Motor neuron (in vitro differentiated cells): ENCODE data around the gene RBM44. TPM values are rescaled to one million over a fixed set of nuclear protein-coding genes. Genes with fewer than 3 reads are reported as not detected.
"Not testable (repeated sequence)": the region's sequence is repeated elsewhere in the genome, so short reads cannot be mapped to it uniquely, and the experiment has no call there.

ENCODE experiments used
- ATAC-seq, 8 experiments: fragments of 200-7000 bp; cut with Tn5 transposase; replicated peaks in 6 of 8; 2 replicates each; pipeline ENCODE4 v1.8.0; 2021; ENCODE audit warnings: mild to moderate bottlenecking in 8 of 8, moderate library complexity in 8 of 8
- H3K27ac ChIP-seq, 2 donors: fragments of 250-450 bp; sonication (Bioruptor Pico); 2 replicates each; pipeline ENCODE4 v1.9.0; 2021; ENCODE audit warnings: antibody characterized with exemption in 2 of 2, mild to moderate bottlenecking in 2 of 2, moderate library complexity in 1 of 2
- H3K4me1 ChIP-seq, 2 donors: fragments of 250-450 bp; sonication (Bioruptor Pico); replicated peaks in 1 of 2; 2 replicates each; pipeline ENCODE4 v1.6.1; 2021; ENCODE audit warnings: antibody characterized with exemption in 2 of 2, mild to moderate bottlenecking in 2 of 2, moderate library complexity in 1 of 2
- H3K4me3 ChIP-seq, 5 donors: fragments of 250-450 bp; sonication (Bioruptor Pico); 2 replicates each; pipeline ENCODE4 v1.9.0; 2021; ENCODE audit warnings: antibody characterized with exemption in 5 of 5, mild to moderate bottlenecking in 5 of 5, moderate library complexity in 4 of 5
- WGBS, 10 experiments: fragments of 450-650 bp; shearing (Covaris generic); methylation state at CpG; one replicate each; pipeline ENCODE4 v1.0.0; 2022; 5-methylcytosine and 5-hydroxymethylcytosine counted together
- in situ Hi-C, 9 experiments: fragments of 400-800 bp; cut with MboI; loops; one replicate each; pipeline ENCODE4 v1.15.0; 2021; ENCODE audit warnings: low sequenced_read_pairs in 9 of 9, low pct_unique_long_range_greater_than_20kb in 2 of 9; ENCODE audit not compliant: unreplicated experiment in 9 of 9
- total RNA-seq, 8 experiments: library from RNA; unstranded; fragments of 300-600 nt; gene quantifications; 2 replicates each; pipeline versions ENCODE4 v1.2.3 to v1.2.4, GENCODE V29; 2022

Gene RBM44
- total RNA-seq, 8 experiments from 2014 or later, result 0.22 to 0.81 (median 0.40) TPM

- Histone ChIP-seq H3K4me3 (no peak overlapping the region), H3K4me1 (no peaks in the 10 kb centered on the region), H3K27ac (no peak overlapping the region)
- in situ Hi-C loops, result no loop called here
- no peak for ATAC-seq
- 90 to 100% (median 97%) methylated on average over 1 to 2 of the region's 2 CpGs; no CpG with 5 or more reads in 1 of the 10 experiments for WGBS, 10 experiments
Measured at GRCh38 chr2:237830522-237830921, 31.9 kb downstream of the RBM44 start.

GRCh38 chr2:237833546-237833945, 35.0 kb downstream of the RBM44 start:
- H3K4me3 ChIP-seq, result no peak overlapping the region
- no peaks in the 10 kb centered on the region for H3K4me1 ChIP-seq
- in situ Hi-C loops, result no loop called here
- WGBS, 10 experiments, result 60 to 100% (median 90%) methylated on average over 1 of the region's 1 CpG; no CpG with 5 or more reads in 1 of the 10 experiments
- no peak for ATAC-seq
- no peak overlapping the region for H3K27ac ChIP-seq

- in situ Hi-C loops, result no loop called here
- WGBS, 10 experiments, result 0 to 100% (median 55%) methylated on average over 1 to 3 of the region's 3 CpGs
- no peak overlapping the region for H3K27ac ChIP-seq
- no peak for ATAC-seq
- H3K4me3 ChIP-seq, result no peak overlapping the region
- H3K4me1 ChIP-seq, result no peaks in the 10 kb centered on the region
Measured at GRCh38 chr2:237835372-237835771, 36.8 kb downstream of the RBM44 start.

- WGBS, 10 experiments, result 23 to 100% (median 73%) methylated on average over 1 to 4 of the region's 4 CpGs; no CpG with 5 or more reads in 1 of the 10 experiments
- in situ Hi-C loops, result no loop called here
- ATAC-seq, result no peak
Measured at GRCh38 chr2:237841051-237841450, 42.5 kb downstream of the RBM44 start.

GRCh38 chr2:237848940-237849339, 50.4 kb downstream of the RBM44 start:
- in situ Hi-C loops, result not testable (repeated sequence)

More at GRCh38 chr2:237841051-237841450, 42.5 kb downstream of the RBM44 start:
- H3K27ac ChIP-seq, result no peak overlapping the region
- no peak overlapping the region for H3K4me3 ChIP-seq
- no peaks in the 10 kb centered on the region for H3K4me1 ChIP-seq

GRCh38 chr2:237854295-237854694, 55.7 kb downstream of the RBM44 start:
- WGBS, 10 experiments, result 3 to 100% (median 67%) methylated on average over 1 to 3 of the region's 3 CpGs
- no peak for ATAC-seq
- no peak overlapping the region for H3K27ac ChIP-seq
- in situ Hi-C loops, result loop anchor here in 7 of 9 experiments (25.0 kb wide), 1 partner anchor 408 kb away; no protein-coding TSS in a partner anchor
- H3K4me1 ChIP-seq, result peaks cover 0 to 12% of the 10 kb centered on the region in 2 donors
- H3K4me3 ChIP-seq, result no peak overlapping the region

More at GRCh38 chr2:237848940-237849339, 50.4 kb downstream of the RBM44 start:
- H3K4me1 ChIP-seq, H3K4me3 ChIP-seq, H3K27ac ChIP-seq, ATAC-seq: not testable (repeated sequence)
- 41 to 97% (median 77%) methylated on average over 3 to 7 of the region's 12 CpGs; no CpG with 5 or more reads in 7 of the 10 experiments for WGBS, 10 experiments

GRCh38 chr2:237857791-237858190, 59.2 kb downstream of the RBM44 start:
- in situ Hi-C loops, result loop anchor here in 7 of 9 experiments (25.0 kb wide), 1 partner anchor 405 kb away; no protein-coding TSS in a partner anchor
- no peak for ATAC-seq
- H3K4me1 ChIP-seq, result peaks cover 7 to 22% of the 10 kb centered on the region in 2 donors
- no peak overlapping the region for H3K4me3 ChIP-seq
- no peak overlapping the region for H3K27ac ChIP-seq
- WGBS, 10 experiments, result 0 to 100% (median 62%) methylated on average over 1 to 5 of the region's 8 CpGs; no CpG with 5 or more reads in 4 of the 10 experiments

- 0 to 67% (median 25%) methylated on average over 1 to 2 of the region's 14 CpGs; no CpG with 5 or more reads in 5 of the 10 experiments for WGBS, 10 experiments
- peak; percentile 80 to 95 (median 90) for ATAC-seq
- H3K4me3 ChIP-seq, result no peak overlapping the region
- peaks cover 7 to 22% of the 10 kb centered on the region in 2 donors for H3K4me1 ChIP-seq
- no peak overlapping the region for H3K27ac ChIP-seq
- in situ Hi-C loops, result loop anchor here in 7 of 9 experiments (25.0 kb wide), 1 partner anchor 404 kb away; no protein-coding TSS in a partner anchor
Measured at GRCh38 chr2:237858294-237859081, 59.9 kb downstream of the RBM44 start.

- Histone ChIP-seq H3K27ac (no peak overlapping the region), H3K4me1 (peaks cover 11 to 25% of the 10 kb centered on the region in 2 donors), H3K4me3 (peak overlapping the region; percentile 19 to 32 (median 27))
- in situ Hi-C loops, result loop anchor here in 7 of 9 experiments (25.0 kb wide), 1 partner anchor 403 kb away; no protein-coding TSS in a partner anchor
- WGBS, 10 experiments, result 39 to 91% (median 87%) methylated on average over 4 to 9 of the region's 15 CpGs; no CpG with 5 or more reads in 7 of the 10 experiments
- no peak for ATAC-seq
Measured at GRCh38 chr2:237859082-237859433, 60.5 kb downstream of the RBM44 start.

GRCh38 chr2:237859533-237860272, 61.1 kb downstream of the RBM44 start, which contains the start of gene RAMP1:
RAMP1 (plus strand) TSS chr2:237859623; CDS start chr2:237859676, 53 bp downstream.
- in situ Hi-C loops, result loop anchor here in 7 of 9 experiments (25.0 kb wide), 1 partner anchor 403 kb away; no protein-coding TSS in a partner anchor
- Histone ChIP-seq H3K27ac (no peak within 1 kb of the TSS), H3K4me3 (peak within 1 kb of the TSS; percentile 19 to 32 (median 27)), H3K4me1 (peaks cover 17 to 31% of the 10 kb centered on the region in 2 donors)
- peak; percentile 38 to 67 (median 64) for ATAC-seq
- 0 to 27% (median 6%) methylated on average over 1 to 13 of the region's 79 CpGs; no CpG with 5 or more reads in 5 of the 10 experiments for WGBS, 10 experiments

- no peak overlapping the region for H3K27ac ChIP-seq
- 32 to 100% (median 62%) methylated on average over 2 to 17 of the region's 22 CpGs for WGBS, 10 experiments
- H3K4me3 ChIP-seq, result peak overlapping the region in 1 of 5 donors; percentile 32
- no peak for ATAC-seq
- in situ Hi-C loops, result loop anchor here in 7 of 9 experiments (25.0 kb wide), 1 partner anchor 402 kb away; no protein-coding TSS in a partner anchor
- H3K4me1 ChIP-seq, result peaks cover 18 to 36% of the 10 kb centered on the region in 2 donors
Measured at GRCh38 chr2:237860273-237860935, 61.8 kb downstream of the RBM44 start.

- WGBS, 10 experiments, result 4 to 100% (median 90%) methylated on average over 1 to 11 of the region's 11 CpGs; no CpG with 5 or more reads in 1 of the 10 experiments
- Histone ChIP-seq H3K4me1 (peaks cover 24 to 51% of the 10 kb centered on the region in 2 donors), H3K27ac (no peak overlapping the region), H3K4me3 (no peak overlapping the region)
- in situ Hi-C loops, result loop anchor here in 7 of 9 experiments (25.0 kb wide), 1 partner anchor 400 kb away; no protein-coding TSS in a partner anchor
- no peak for ATAC-seq
Measured at GRCh38 chr2:237861875-237862527, 63.4 kb downstream of the RBM44 start.
